Activated CD4-positive, alpha-beta memory T cell treated with anti-CD3 and anti-CD28 coated beads, Interleukin-2, amount 10 ng/mL, durations not matched to agents 7 days and 5 days (primary cell): ENCODE results near the gene HIKESHI. TPM values are rescaled to one million over a fixed set of nuclear protein-coding genes. Genes with fewer than 3 reads are reported as not detected.
A peak's percentile ranks its signal among the peaks of the same experiment; 100 is the strongest.
"Not testable (repeated sequence)": the region's sequence is repeated elsewhere in the genome, so short reads cannot be mapped to it uniquely, and the experiment has no call there.

Experiments
- CTCF ChIA-PET: fragments of 350-600 bp; sonication (Branson Sonifier 250); formaldehyde crosslinking; loops from one replicate; lab custom pipeline; 2021; ENCODE audit warnings: antibody characterized with exemption, inconsistent platforms; lab: Charles Lee
- POLR2A ChIA-PET: fragments of 350-600 bp; sonication (Branson Sonifier 250); formaldehyde crosslinking; loops from one replicate; lab custom pipeline; 2021; ENCODE audit warnings: antibody characterized with exemption; lab: Charles Lee
- DNase-seq: peaks from one replicate; pipeline ENCODE4 v3.0.0-alpha.2; 2020
- H3K27ac Mint-ChIP-seq: one replicate; pipeline ENCODE4 v1.8.0; 2021; ENCODE audit warnings: mild to moderate bottlenecking, mixed read lengths
- H3K27me3 Mint-ChIP-seq: one replicate; pipeline ENCODE4 v1.8.0; 2021; ENCODE audit warnings: mixed read lengths
- H3K36me3 Mint-ChIP-seq: one replicate; pipeline ENCODE4 v1.8.0; 2021; ENCODE audit warnings: low read depth, mixed read lengths
- H3K4me1 Mint-ChIP-seq: one replicate; pipeline ENCODE4 v1.8.0; 2021; ENCODE audit warnings: mixed read lengths
- H3K4me3 Mint-ChIP-seq: one replicate; pipeline ENCODE4 v1.8.0; 2021; ENCODE audit warnings: mild to moderate bottlenecking, mixed read lengths
- H3K9me3 Mint-ChIP-seq: one replicate; pipeline ENCODE4 v1.8.0; 2021; ENCODE audit warnings: mixed read lengths
- total RNA-seq, 2 experiments: library from RNA; stranded (reverse); gene quantifications; one replicate each; pipeline ENCODE4 v1.2.3, GENCODE V29; 2021

HIKESHI gene
- total RNA-seq, 2 experiments from 2014 or later = 40.6 to 44.5 TPM

DNA sequence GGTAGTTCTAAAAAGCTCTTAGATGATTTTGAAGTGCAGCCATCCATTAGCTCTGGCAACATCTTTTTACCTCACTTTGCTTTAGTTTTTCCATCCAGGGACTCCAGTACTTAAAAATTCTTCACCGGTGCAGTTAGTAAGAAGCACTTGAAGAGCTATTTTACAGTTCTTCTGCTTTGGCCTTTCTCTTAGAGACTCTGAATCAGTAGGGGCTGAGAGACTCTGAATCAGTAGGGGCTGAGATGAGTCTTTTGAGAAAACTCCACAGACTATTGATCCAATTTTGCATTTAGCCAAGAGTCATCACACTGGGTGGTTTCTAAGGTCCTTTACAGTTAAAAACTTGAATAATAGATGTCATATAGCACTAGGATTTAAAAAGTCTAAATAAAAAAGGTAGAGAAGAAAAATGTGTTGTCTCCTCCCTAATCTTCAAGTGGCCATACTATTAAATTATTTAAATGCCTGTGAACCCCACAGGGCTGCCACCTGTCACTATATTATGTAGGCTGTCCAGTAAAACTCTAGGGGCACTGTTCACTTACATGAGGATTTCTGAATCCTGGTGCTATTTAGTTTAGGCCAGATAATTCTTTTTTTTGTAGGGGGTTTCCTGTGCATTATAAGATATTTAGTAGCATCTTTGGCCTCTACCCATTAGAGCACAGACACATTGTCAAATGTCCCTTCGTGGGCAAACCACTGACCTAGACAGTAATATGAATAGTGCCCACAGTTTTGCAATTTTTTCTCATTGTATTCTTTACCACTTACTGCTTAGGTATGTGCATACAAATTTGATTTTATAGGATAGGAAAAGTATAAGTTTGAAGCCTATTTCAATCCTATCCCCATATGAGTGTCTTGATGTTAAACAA is 26.3 kb upstream of the HIKESHI start:
- Mint-ChIP-seq H3K4me1 (peaks cover 33% of the 10 kb centered on the region), H3K4me3 (no peak overlapping the region), H3K36me3 (peaks cover 84% of the 10 kb centered on the region), H3K27ac (no peak overlapping the region), H3K27me3 (no peaks in the 10 kb centered on the region), H3K9me3 (no peaks in the 10 kb centered on the region)
- no peak for DNase-seq
- ChIA-PET CTCF (interaction anchor here (0.7 to 1.0 kb wide), 2 partner anchors 21 to 421 kb away, joined by 3 read pairs; no protein-coding TSS in a partner anchor), POLR2A (no interaction called here)

GRCh38 chr11:86277741-86278140 is 24.3 kb upstream of the HIKESHI start:
- H3K4me1 Mint-ChIP-seq = peaks cover 34% of the 10 kb centered on the region

GRCh38 chr11:86278226-86278625 is 23.8 kb upstream of the HIKESHI start:
- POLR2A ChIA-PET = interaction anchor here (1.0 kb wide), 1 partner anchor 27 kb away, joined by 4 read pairs; no protein-coding TSS in a partner anchor
- no peak for DNase-seq
- Mint-ChIP-seq H3K36me3 (peaks cover 81% of the 10 kb centered on the region), H3K9me3 (no peaks in the 10 kb centered on the region), H3K4me1 (peaks cover 34% of the 10 kb centered on the region), H3K4me3 (no peak overlapping the region), H3K27ac (no peak overlapping the region), H3K27me3 (no peaks in the 10 kb centered on the region)
- CTCF ChIA-PET = no interaction called here

More at GRCh38 chr11:86277741-86278140, 24.3 kb upstream of the HIKESHI start:
- no peak overlapping the region for H3K27ac Mint-ChIP-seq
- H3K4me3 Mint-ChIP-seq = no peak overlapping the region
- no peaks in the 10 kb centered on the region for H3K27me3 Mint-ChIP-seq
- ChIA-PET CTCF (no interaction called here), POLR2A (interaction anchor here (1.0 kb wide), 1 partner anchor 26 kb away, joined by 4 read pairs; no protein-coding TSS in a partner anchor)
- no peaks in the 10 kb centered on the region for H3K9me3 Mint-ChIP-seq
- no peak for DNase-seq
- peaks cover 83% of the 10 kb centered on the region for H3K36me3 Mint-ChIP-seq

DNA sequence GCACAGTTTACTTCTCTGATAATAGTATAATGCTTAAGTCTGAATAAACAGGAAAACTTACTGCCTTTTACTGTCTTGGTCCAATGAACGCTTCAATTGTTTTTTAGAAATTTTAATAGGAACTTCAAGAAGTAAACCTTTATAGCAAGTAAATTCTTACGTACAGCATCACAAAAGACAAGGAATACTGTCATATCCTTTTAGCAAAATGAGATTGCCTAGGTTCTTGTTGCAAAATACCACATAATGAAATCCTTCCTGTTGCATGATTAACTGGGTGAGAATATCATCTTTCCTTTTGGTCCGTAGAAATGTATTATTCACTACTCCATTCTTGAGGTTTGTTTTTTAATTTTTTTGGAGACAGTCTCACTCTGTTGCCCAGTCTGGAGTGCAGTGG is 22.3 kb upstream of the HIKESHI start:
- no peak for DNase-seq
- ChIA-PET CTCF (no interaction called here), POLR2A (interaction anchor here (1.2 kb wide), 1 partner anchor 14 kb away, joined by 3 read pairs; no protein-coding TSS in a partner anchor)
- Mint-ChIP-seq H3K9me3 (no peaks in the 10 kb centered on the region), H3K36me3 (peaks cover 80% of the 10 kb centered on the region), H3K4me3 (no peak overlapping the region), H3K4me1 (peaks cover 30% of the 10 kb centered on the region), H3K27me3 (no peaks in the 10 kb centered on the region), H3K27ac (no peak overlapping the region)

DNA sequence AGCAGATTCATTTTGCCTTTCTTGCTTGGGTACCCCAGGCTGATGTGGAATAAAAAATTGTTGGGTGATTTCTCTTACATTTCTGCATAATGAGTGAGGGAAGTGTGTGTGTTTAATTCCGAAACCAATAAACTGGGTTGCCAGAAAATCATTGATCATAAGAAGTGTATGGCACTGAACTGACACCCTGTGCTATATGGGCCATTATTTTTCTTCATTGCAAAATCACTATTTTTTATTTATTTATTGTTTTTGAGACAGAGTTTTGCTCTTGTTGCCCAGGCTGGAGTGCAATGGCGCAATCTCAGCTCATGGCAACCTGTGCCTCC is 14.6 kb upstream of the HIKESHI start:
- H3K4me3 Mint-ChIP-seq = no peak overlapping the region
- no peaks in the 10 kb centered on the region for H3K9me3 Mint-ChIP-seq
- DNase-seq = no peak
- H3K27me3 Mint-ChIP-seq = no peaks in the 10 kb centered on the region
- peaks cover 31% of the 10 kb centered on the region for H3K36me3 Mint-ChIP-seq
- peak overlapping the region; percentile 24 for H3K27ac Mint-ChIP-seq
- H3K4me1 Mint-ChIP-seq = peaks cover 62% of the 10 kb centered on the region
- POLR2A ChIA-PET = interaction anchor here (0.7 to 2.5 kb wide), 6 partner anchors 15 to 464 kb away, joined by 3 to 7 read pairs (median 4); partner anchors contain the start of genes EED, HIKESHI and PICALM
- CTCF ChIA-PET = interaction anchor here (1.5 kb wide), 1 partner anchor 244 kb away, joined by 3 read pairs; no protein-coding TSS in a partner anchor

GRCh38 chr11:86288776-86289507 is 13.1 kb upstream of the HIKESHI start:
- H3K36me3 Mint-ChIP-seq = peaks cover 22% of the 10 kb centered on the region
- H3K4me3 Mint-ChIP-seq = no peak overlapping the region
- ChIA-PET CTCF (interaction anchor here (0.6 to 1.3 kb wide), 2 partner anchors 46 to 434 kb away, joined by 3 to 4 read pairs; partner anchors contain the start of gene CCDC83), POLR2A (interaction anchor here (0.7 to 2.5 kb wide), 8 partner anchors 12 to 434 kb away, joined by 3 to 13 read pairs (median 3); partner anchors contain the start of genes CCDC83, EED and HIKESHI)
- H3K27me3 Mint-ChIP-seq = no peaks in the 10 kb centered on the region
- H3K27ac Mint-ChIP-seq = peak overlapping the region; percentile 5
- H3K4me1 Mint-ChIP-seq = peaks cover 68% of the 10 kb centered on the region
- no peak for DNase-seq
- H3K9me3 Mint-ChIP-seq = no peaks in the 10 kb centered on the region

GRCh38 chr11:86289508-86290280 is 12.3 kb upstream of the HIKESHI start:
- DNase-seq, H3K27me3 Mint-ChIP-seq, H3K9me3 Mint-ChIP-seq, H3K27ac Mint-ChIP-seq, H3K4me3 Mint-ChIP-seq: not testable (repeated sequence)
- Mint-ChIP-seq H3K36me3 (peaks cover 18% of the 10 kb centered on the region), H3K4me1 (peaks cover 69% of the 10 kb centered on the region)
- POLR2A ChIA-PET = interaction anchor here (0.7 to 2.2 kb wide), 6 partner anchors 13 to 434 kb away, joined by 3 to 13 read pairs (median 3); partner anchors contain the start of genes CCDC83, EED and HIKESHI
- CTCF ChIA-PET = interaction anchor here (0.9 to 2.6 kb wide), 3 partner anchors 11 to 435 kb away, joined by 4 to 13 read pairs (median 7); partner anchors contain the start of gene CCDC83

- ChIA-PET CTCF (interaction anchor here (0.6 to 2.6 kb wide), 21 partner anchors 10 to 692 kb away, joined by 3 to 17 read pairs (median 4); partner anchors contain the start of genes CCDC83 and HIKESHI), POLR2A (interaction anchor here (0.8 to 3.1 kb wide), 6 partner anchors 10 to 644 kb away, joined by 3 to 15 read pairs (median 4); partner anchors contain the start of genes CCDC83, EED, HIKESHI and PICALM)
- H3K4me3 Mint-ChIP-seq = no peak overlapping the region
- peaks cover 12% of the 10 kb centered on the region for H3K36me3 Mint-ChIP-seq
- no peaks in the 10 kb centered on the region for H3K27me3 Mint-ChIP-seq
- H3K27ac Mint-ChIP-seq = peak overlapping the region; percentile 74
- no peaks in the 10 kb centered on the region for H3K9me3 Mint-ChIP-seq
- peaks cover 59% of the 10 kb centered on the region for H3K4me1 Mint-ChIP-seq
- peak; percentile 65 for DNase-seq
These were observed 10.4 kb upstream of the HIKESHI start for GRCh38 chr11:86291466-86292262.

GRCh38 chr11:86292912-86293616 is 9.0 kb upstream of the HIKESHI start:
- DNase-seq = peak; percentile 67
- H3K27ac Mint-ChIP-seq = peak overlapping the region; percentile 74
- H3K9me3 Mint-ChIP-seq = no peaks in the 10 kb centered on the region
- ChIA-PET POLR2A (interaction anchor here (1.2 to 3.1 kb wide), 7 partner anchors 9 to 438 kb away, joined by 3 to 15 read pairs (median 5); partner anchors contain the start of genes CCDC83, EED, HIKESHI and PICALM), CTCF (interaction anchor here (0.6 to 2.3 kb wide), 7 partner anchors 9 to 342 kb away, joined by 3 to 9 read pairs (median 3); no protein-coding TSS in a partner anchor)
- peaks cover 9% of the 10 kb centered on the region for H3K36me3 Mint-ChIP-seq
- peak overlapping the region; percentile 12 for H3K4me3 Mint-ChIP-seq
- peaks cover 51% of the 10 kb centered on the region for H3K4me1 Mint-ChIP-seq
- no peaks in the 10 kb centered on the region for H3K27me3 Mint-ChIP-seq

- Mint-ChIP-seq H3K4me3 (no peak overlapping the region), H3K9me3 (no peaks in the 10 kb centered on the region), H3K36me3 (peaks cover 9% of the 10 kb centered on the region), H3K27me3 (peaks cover under 1% of the 10 kb centered on the region), H3K4me1 (peaks cover 42% of the 10 kb centered on the region), H3K27ac (no peak overlapping the region)
- ChIA-PET CTCF (interaction anchor here (0.8 to 1.2 kb wide), 4 partner anchors 75 to 542 kb away, joined by 3 to 5 read pairs (median 4); no protein-coding TSS in a partner anchor), POLR2A (interaction anchor here (1.3 to 3.1 kb wide), 5 partner anchors 8 to 439 kb away, joined by 3 to 15 read pairs (median 9); partner anchors contain the start of genes CCDC83, EED and HIKESHI)
- DNase-seq = no peak
These were observed 8.0 kb upstream of the HIKESHI start for GRCh38 chr11:86294026-86294425.
